ENCODE data around the gene PPP1R37. TPM values are rescaled to one million over a fixed set of nuclear protein-coding genes. Genes with fewer than 3 reads are reported as not detected.

Gene PPP1R37
- total RNA-seq, result 34.4 TPM

DNA sequence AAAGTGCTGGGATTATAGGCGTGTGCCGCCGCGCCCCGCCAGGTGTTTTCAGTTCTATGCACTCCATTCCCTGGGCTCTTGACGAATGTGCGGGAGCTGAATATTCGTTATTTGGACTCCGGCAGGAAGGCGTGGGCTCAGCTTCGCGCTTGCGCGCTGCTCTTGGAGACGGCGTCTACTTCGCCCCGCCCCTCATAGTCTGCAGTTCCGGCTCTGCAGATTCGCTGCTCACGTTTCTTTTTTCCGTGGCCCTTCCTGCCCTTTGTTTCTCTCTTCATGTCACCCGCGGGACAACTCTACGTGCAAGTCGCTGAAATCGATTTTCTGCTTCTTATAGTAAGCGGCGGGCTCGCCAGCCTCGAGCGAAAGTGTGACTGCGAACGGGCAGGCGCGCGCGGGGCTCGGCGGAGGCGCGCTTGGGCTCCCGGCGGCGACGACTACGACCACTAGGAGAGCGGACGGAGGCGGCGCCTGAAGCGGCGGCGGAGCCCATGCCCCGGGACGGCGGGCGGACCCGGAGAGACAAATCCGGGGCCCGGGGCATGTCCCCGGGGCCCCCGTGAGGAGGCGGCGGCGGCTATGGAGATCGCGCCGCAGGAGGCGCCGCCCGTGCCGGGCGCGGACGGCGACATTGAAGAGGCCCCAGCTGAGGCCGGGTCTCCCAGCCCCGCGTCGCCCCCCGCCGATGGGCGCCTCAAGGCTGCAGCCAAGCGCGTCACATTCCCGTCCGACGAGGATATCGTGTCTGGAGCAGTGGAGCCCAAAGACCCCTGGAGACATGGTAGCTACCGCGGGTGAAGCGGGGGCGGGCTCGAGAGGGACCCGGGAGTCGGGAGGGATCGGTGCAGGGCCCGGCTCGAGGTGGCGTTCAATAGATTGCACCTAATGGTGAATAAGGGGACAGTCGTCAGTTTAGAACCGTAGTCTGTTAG lies at the start of gene PPP1R37:
PPP1R37 (plus strand) TSS at position 433 of the 932 bp plus-strand sequence; CDS start at position 580, 147 bp downstream.

DNA sequence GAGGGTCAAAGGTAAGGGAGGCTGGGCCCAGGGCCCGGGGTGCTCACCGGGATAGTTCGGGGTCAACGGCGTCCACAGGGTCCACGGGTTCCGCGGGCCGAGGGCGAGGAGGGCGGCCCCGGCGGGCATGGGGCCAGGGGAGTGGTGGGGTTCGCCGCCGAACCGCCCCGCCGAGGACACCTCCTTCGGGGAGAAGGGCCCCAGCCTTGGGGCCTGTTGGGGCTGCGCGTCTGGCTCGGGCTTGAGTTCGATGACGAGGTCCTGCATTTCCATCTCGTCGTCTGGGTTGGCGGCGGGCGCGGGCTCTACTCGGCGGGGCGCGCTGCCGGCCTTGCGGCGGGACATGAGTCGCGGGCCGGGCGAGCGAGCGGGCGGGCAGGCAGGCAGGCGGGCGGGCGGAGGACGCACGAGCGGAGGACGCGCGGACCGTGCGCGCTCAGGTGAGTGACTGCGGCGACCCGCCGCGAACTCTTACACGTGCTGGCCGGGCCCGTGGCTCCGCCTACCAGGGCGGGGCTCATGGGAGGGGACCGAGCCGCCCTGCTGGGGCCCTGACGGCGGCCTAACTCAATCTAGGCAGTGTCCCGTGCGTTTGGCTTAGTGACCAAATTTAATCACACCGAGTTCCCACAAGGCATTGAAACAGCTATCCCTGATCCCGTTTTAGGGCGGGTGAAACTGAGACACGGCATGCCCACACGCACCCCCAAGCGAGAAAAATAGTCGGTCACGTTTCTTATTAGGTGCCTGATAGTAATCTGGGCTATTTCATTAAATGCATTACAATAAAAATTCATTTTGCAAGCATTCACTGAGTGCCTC lies 16.7 kb upstream of the PPP1R37 start, which contains the start of gene ZNF296:
ZNF296 (minus strand) TSS at position 450 of the 822 bp plus-strand sequence; CDS start at position 345, 105 bp downstream.

GRCh38 chr19:45079063-45079910 lies 13.7 kb upstream of the PPP1R37 start, which contains the start of gene GEMIN7:
TSS of gene GEMIN7 (plus strand) at chr19:45079260. CDS start at chr19:45090115, 10,855 bp downstream.

DNA sequence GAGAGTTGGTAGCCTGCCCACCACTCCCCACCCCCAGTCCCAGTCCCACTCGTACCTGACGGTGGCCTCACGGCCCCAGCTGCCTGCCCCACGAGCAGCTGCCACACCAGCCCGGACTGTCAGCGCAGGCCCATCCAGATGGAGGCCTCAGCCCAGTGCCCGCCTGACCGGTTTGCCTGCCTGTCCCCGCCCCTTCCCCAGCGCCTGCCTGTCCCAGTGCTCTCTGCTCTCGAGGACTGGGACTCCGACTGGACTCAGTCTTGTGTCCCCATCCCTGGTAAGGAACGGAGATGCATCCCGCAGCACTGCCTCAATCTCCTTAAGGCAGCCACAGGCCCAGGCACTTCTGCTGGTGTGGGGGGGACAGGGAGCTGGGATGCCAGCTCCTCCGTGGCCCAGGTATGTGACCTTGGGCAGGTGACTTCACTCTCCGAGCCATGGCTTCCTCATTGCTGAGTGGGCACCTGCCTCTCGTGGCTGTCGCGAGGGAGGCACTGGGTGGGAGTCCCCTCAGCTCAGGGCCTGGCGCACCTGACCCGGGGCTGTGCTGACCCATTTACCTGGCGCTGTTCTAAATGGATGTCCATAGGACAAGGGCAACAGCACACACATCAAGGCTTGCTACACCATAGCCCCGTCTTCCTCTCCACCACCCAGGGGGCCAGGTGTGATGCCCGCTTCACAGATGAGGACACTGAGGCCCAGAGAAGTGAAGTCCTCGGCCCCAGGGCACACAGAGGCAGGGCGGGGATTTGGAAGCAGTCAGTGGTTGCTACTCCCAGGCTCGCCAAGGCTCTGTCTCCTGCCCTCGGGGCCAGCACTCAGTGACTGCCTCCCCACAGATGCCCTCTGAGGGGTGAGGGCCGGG lies 68.1 kb downstream of the PPP1R37 start, which contains the start of gene NKPD1:
NKPD1 (minus strand) TSS at position 113 of the 868 bp plus-strand sequence. CDS start 832 bp downstream, outside the sequence.

DNA sequence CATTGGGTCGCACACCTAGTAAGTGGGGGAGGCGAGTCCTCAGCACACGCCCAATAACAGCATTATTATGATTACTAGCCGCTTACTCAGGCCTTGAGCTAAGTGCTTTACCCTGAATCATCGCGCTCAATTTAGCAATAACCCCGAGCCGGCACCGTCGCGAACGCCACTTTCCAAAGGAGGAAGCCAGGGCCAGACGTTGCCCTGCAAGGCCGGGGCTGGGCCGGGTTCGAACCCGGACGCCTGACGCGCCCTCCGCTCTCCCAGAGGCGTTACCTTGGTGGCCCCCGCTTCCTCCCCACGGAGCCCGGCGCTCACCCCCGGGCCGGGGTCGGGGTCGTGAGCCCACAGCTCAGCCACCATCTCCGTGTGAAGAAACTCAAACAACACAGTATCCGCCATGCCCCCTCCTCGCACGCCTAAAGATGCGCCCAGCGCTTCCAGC lies 84.9 kb downstream of the PPP1R37 start, which contains the start of gene TRAPPC6A:
TRAPPC6A (minus strand) TSS at position 421 of the 445 bp plus-strand sequence; CDS start at position 402, 19 bp downstream.

DNA sequence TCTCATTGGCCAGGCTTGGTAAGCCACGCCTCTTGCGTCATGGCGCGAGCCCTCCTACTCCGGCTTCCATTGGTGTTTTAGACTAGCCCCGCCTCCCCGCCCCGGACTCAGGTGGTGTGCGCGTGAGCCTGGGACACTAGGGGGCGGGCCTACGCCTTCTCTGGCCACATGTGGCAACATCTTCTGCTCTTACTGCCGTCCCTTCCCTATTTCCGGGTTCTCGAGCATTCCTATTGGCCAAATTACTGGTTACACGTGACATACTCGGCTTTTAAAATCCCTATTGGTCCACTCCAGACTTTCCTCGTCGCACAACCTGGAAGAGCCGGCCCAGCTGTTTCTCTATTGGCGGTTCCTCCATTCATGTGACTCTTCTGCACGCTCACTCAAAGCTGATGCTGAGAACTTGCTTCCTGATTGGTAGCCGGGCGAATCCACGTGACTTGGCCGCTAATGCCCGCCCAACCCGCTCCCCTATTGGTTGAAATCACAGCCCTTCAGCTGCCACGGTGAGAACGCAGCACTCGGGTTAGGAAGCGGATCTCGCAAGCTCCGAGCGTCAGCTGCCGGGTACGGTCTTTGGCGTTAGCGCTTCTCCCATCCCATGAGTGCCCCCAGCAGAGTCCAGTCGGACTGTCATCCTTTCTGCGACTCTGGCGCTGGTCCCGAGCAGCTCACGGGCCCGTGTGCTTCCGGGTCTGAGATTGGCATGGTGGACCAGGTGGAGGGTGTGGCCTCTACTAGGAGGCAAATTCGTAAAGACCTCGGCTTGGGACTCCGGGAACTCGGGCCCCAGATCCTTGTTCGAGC lies 85.5 kb downstream of the PPP1R37 start, which contains the start of gene BLOC1S3:
BLOC1S3 (plus strand) TSS at position 523 of the 810 bp plus-strand sequence. CDS start 513 bp downstream, outside the sequence.

Small RNA genes within 50 kb of the gene (small RNA-seq; reads per million reads assigned to genes)
- gene RNU6-611P (ENCODE audit: low replicate concordance), result not detected

Other genes starting within 250 kb of the PPP1R37 start
- gene NECTIN2, start 246.9 kb upstream of the PPP1R37 start, total RNA-seq, result 119 TPM
- gene TOMM40, start 201.9 kb upstream of the PPP1R37 start, total RNA-seq, result 36.9 TPM
- 235 TPM for gene APOE, start 187.4 kb upstream of the PPP1R37 start, total RNA-seq
- 3.5 TPM for gene APOC1, start 178.6 kb upstream of the PPP1R37 start, total RNA-seq
- not detected for gene APOC4, start 150.9 kb upstream of the PPP1R37 start, total RNA-seq
- gene APOC2, start 147.1 kb upstream of the PPP1R37 start, total RNA-seq, result 1.2 TPM
- gene CLPTM1, start 137.8 kb upstream of the PPP1R37 start, total RNA-seq, result 92.5 TPM
- gene RELB, start 91.7 kb upstream of the PPP1R37 start, total RNA-seq, result 14.4 TPM
- gene CLASRP, start 54.1 kb upstream of the PPP1R37 start, total RNA-seq, result 30.4 TPM
- 0.58 TPM for gene ZNF296, start 16.7 kb upstream of the PPP1R37 start, total RNA-seq
- 12.2 TPM for gene GEMIN7, start 13.9 kb upstream of the PPP1R37 start, total RNA-seq
- gene NKPD1, start 67.8 kb downstream of the PPP1R37 start, total RNA-seq, result 0.12 TPM
- 23.9 TPM for gene TRAPPC6A, start 85.1 kb downstream of the PPP1R37 start, total RNA-seq
- gene BLOC1S3, start 85.6 kb downstream of the PPP1R37 start, total RNA-seq, result 6.9 TPM
- gene EXOC3L2, start 152.2 kb downstream of the PPP1R37 start, total RNA-seq, result 27.9 TPM
- 29.3 TPM for gene MARK4, start 158.1 kb downstream of the PPP1R37 start, total RNA-seq
- 1,004 TPM for gene CKM, start 229.7 kb downstream of the PPP1R37 start, total RNA-seq
- gene KLC3, start 247.6 kb downstream of the PPP1R37 start, total RNA-seq, result 4.0 TPM

Measured in metanephros (tissue), 2 donors.